A549 (cell line): ENCODE measurements around the gene UNC13B.

ENCODE experiments used
- CEBPB ChIP-seq, 2 experiments: fragments of >200 bp in 1 of 2; sonication (Bioruptor Twin) in 1 of 2; formaldehyde crosslinking in 1 of 2; IDR thresholded peaks; 2 replicates each; pipeline ENCODE4 v1.6.1; 2012 to 2016
- CHD4 ChIP-seq: fragments of 200-600 bp; sonication (generic); IDR thresholded peaks from 2 replicates; pipeline ENCODE4 v1.6.1; 2016; ENCODE audit warnings: antibody characterized with exemption, mild to moderate bottlenecking, borderline replicate concordance
- CTCF ChIP-seq: fragments of >200 bp; sonication (Bioruptor Twin); formaldehyde crosslinking; IDR thresholded peaks from 3 replicates; pipeline ENCODE4 v1.5.1; 2016
- FOSL2 ChIP-seq, 2 experiments: fragments of 450-650 bp in 1 of 2; fragments of >200 bp in 1 of 2; sonication (Bioruptor Twin) in 1 of 2; formaldehyde crosslinking; IDR thresholded peaks; 2 replicates each; pipeline versions ENCODE4 v1.5.0 to v1.6.1; 2016 to 2020; ENCODE audit warnings: mild to moderate bottlenecking in 1 of 2, moderate library complexity in 1 of 2
- KDM1A ChIP-seq: fragments of 200-600 bp; sonication (generic); IDR thresholded peaks from 2 replicates; pipeline ENCODE4 v1.6.1; 2016; ENCODE audit warnings: low read depth, mild to moderate bottlenecking
- MYC ChIP-seq: IDR thresholded peaks from 2 replicates; pipeline ENCODE4 v1.6.1; 2012; ENCODE audit warnings: mild to moderate bottlenecking, inconsistent platforms, low read length, improper control_type of control experiment, borderline replicate concordance
- NFE2L2 ChIP-seq: fragments of 150-350 bp; conservative IDR thresholded peaks from 2 replicates; pipeline ENCODE4 v1.6.1; 2014; ENCODE audit warnings: low read length
- PBX3 ChIP-seq: IDR thresholded peaks from 2 replicates; pipeline ENCODE4 v1.6.1; 2012
- POLR2A ChIP-seq: IDR thresholded peaks from 2 replicates; pipeline ENCODE4 v1.6.1; 2012; ENCODE audit warnings: mild to moderate bottlenecking, low read length
- RAD21 ChIP-seq, 2 experiments: fragments of >200 bp in 1 of 2; sonication (Bioruptor Twin) in 1 of 2; formaldehyde crosslinking in 1 of 2; IDR thresholded peaks in 1 of 2; conservative IDR thresholded peaks in 1 of 2; 2 replicates in 1 of 2; 3 replicates in 1 of 2; pipeline ENCODE4 v1.6.1; 2012 to 2018; ENCODE audit warnings: inconsistent platforms in 1 of 2
- RNF2 ChIP-seq: fragments of 200-600 bp; sonication (generic); IDR thresholded peaks from 2 replicates; pipeline ENCODE4 v1.6.1; 2016; ENCODE audit warnings: low read depth, mild to moderate bottlenecking, antibody characterized with exemption, moderate library complexity, borderline replicate concordance
- SMC3 ChIP-seq: fragments of >200 bp; sonication (Bioruptor Twin); formaldehyde crosslinking; IDR thresholded peaks from 3 replicates; pipeline ENCODE4 v1.6.1; 2018; ENCODE audit warnings: inconsistent platforms
- ZFP36 ChIP-seq: fragments of 450-650 bp; IDR thresholded peaks from 2 replicates; pipeline ENCODE4 v1.6.1; 2014; ENCODE audit warnings: borderline replicate concordance; ENCODE audit not compliant: partially characterized antibody
- TF ChIP-seq, protein P1 (sequence below): fragments of 200-600 bp; sonication (generic); IDR thresholded peaks from 2 replicates; pipeline ENCODE4 v1.6.1; 2016; ENCODE audit warnings: antibody characterized with exemption, mild to moderate bottlenecking, moderate library complexity

GRCh38 chr9:35180801-35181200, 19.0 kb downstream of the UNC13B start:
- TF ChIP-seq RAD21 (conservative IDR thresholded peaks at IDR 0.05 in 1 of 2, IDR thresholded peaks at IDR 0.05 in 1 of 2) (no peak), RNF2 (no peak), ZFP36 (no peak), CTCF (no peak), PBX3 (no peak), CHD4 (no peak), FOSL2 (IDR thresholded peaks at IDR 0.05) (no peak), FOSL2 (CRISPR knock-in tag; IDR thresholded peaks at IDR 0.05) (no peak), POLR2A (no peak), MYC (no peak), SMC3 (no peak), CEBPB (IDR thresholded peaks at IDR 0.05) (no peak), NFE2L2 (no peak), KDM1A (no peak)
- TF ChIP-seq, protein P1, sequence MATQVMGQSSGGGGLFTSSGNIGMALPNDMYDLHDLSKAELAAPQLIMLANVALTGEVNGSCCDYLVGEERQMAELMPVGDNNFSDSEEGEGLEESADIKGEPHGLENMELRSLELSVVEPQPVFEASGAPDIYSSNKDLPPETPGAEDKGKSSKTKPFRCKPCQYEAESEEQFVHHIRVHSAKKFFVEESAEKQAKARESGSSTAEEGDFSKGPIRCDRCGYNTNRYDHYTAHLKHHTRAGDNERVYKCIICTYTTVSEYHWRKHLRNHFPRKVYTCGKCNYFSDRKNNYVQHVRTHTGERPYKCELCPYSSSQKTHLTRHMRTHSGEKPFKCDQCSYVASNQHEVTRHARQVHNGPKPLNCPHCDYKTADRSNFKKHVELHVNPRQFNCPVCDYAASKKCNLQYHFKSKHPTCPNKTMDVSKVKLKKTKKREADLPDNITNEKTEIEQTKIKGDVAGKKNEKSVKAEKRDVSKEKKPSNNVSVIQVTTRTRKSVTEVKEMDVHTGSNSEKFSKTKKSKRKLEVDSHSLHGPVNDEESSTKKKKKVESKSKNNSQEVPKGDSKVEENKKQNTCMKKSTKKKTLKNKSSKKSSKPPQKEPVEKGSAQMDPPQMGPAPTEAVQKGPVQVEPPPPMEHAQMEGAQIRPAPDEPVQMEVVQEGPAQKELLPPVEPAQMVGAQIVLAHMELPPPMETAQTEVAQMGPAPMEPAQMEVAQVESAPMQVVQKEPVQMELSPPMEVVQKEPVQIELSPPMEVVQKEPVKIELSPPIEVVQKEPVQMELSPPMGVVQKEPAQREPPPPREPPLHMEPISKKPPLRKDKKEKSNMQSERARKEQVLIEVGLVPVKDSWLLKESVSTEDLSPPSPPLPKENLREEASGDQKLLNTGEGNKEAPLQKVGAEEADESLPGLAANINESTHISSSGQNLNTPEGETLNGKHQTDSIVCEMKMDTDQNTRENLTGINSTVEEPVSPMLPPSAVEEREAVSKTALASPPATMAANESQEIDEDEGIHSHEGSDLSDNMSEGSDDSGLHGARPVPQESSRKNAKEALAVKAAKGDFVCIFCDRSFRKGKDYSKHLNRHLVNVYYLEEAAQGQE = no peak
